Liver (tissue), 9 donors: ENCODE data around the gene MACROD1. TPM values are rescaled to one million over a fixed set of nuclear protein-coding genes. Genes with fewer than 3 reads are reported as not detected.

ENCODE experiments used
- DNase-seq: peaks from one replicate; pipeline ENCODE4 v3.0.0-alpha.2; 2017; ENCODE audit warnings: low spot score
- H3K27ac ChIP-seq, 2 donors: one replicate each; pipeline ENCODE4 v1.7.0; 2013; ENCODE audit warnings: inconsistent platforms in 2 of 2, low read length in 2 of 2, control low read depth in 1 of 2, low read depth in 1 of 2, mild to moderate bottlenecking in 1 of 2
- H3K27me3 ChIP-seq, 4 donors: one replicate each; pipeline versions ENCODE4 v1.6.1 to v1.7.0; 2013; ENCODE audit warnings: low read length in 3 of 4, inconsistent platforms in 1 of 4, mild to moderate bottlenecking in 1 of 4, moderate library complexity in 1 of 4; ENCODE audit not compliant: control insufficient read depth in 4 of 4, insufficient read depth in 4 of 4
- H3K36me3 ChIP-seq, 4 donors: one replicate each; pipeline versions ENCODE4 v1.6.1 to v1.7.0; 2013; ENCODE audit warnings: low read length in 3 of 4, mild to moderate bottlenecking in 3 of 4, low read depth in 1 of 4, moderate library complexity in 1 of 4; ENCODE audit not compliant: control insufficient read depth in 4 of 4, insufficient read depth in 3 of 4
- H3K4me1 ChIP-seq, 4 donors: one replicate each; pipeline versions ENCODE4 v1.6.1 to v1.7.0; 2013; ENCODE audit warnings: low read length in 3 of 4, mild to moderate bottlenecking in 3 of 4, moderate library complexity in 1 of 4; ENCODE audit not compliant: control insufficient read depth in 4 of 4, insufficient read depth in 4 of 4
- H3K4me3 ChIP-seq, 3 donors: one replicate each; pipeline versions ENCODE4 v1.6.1 to v1.7.0; 2013; ENCODE audit warnings: low read length in 3 of 3, control low read depth in 1 of 3, low read depth in 1 of 3, mild to moderate bottlenecking in 1 of 3
- H3K9ac ChIP-seq, 2 donors: one replicate each; pipeline ENCODE4 v1.7.0; 2013; ENCODE audit warnings: low read length in 2 of 2, mild to moderate bottlenecking in 2 of 2, moderate library complexity in 2 of 2, control low read depth in 1 of 2, low read depth in 1 of 2
- H3K9me3 ChIP-seq, 4 donors: one replicate each; pipeline versions ENCODE4 v1.6.1 to v1.7.0; 2013; ENCODE audit warnings: low read length in 3 of 4; ENCODE audit not compliant: control insufficient read depth in 4 of 4
- EGR1 ChIP-seq, 2 donors: IDR thresholded peaks; 2 replicates each; pipeline ENCODE4 v1.6.1; 2016 to 2018; ENCODE audit warnings: antibody characterized with exemption in 2 of 2, low read depth in 2 of 2
- FOXA1 ChIP-seq: IDR thresholded peaks from 2 replicates; pipeline ENCODE4 v1.6.1; 2016; ENCODE audit warnings: antibody characterized with exemption
- FOXA2 ChIP-seq: IDR thresholded peaks from 2 replicates; pipeline ENCODE4 v1.6.1; 2016; ENCODE audit warnings: antibody characterized with exemption
- GABPA ChIP-seq, 2 donors: IDR thresholded peaks in 1 of 2; conservative IDR thresholded peaks in 1 of 2; 2 replicates each; pipeline ENCODE4 v1.6.1; 2016; ENCODE audit warnings: antibody characterized with exemption in 2 of 2, mild to moderate bottlenecking in 1 of 2, moderate library complexity in 1 of 2
- HNF4A ChIP-seq, 2 donors: conservative IDR thresholded peaks; 2 replicates each; pipeline ENCODE4 v1.6.1; 2016; ENCODE audit warnings: antibody characterized with exemption in 2 of 2, mild to moderate bottlenecking in 2 of 2
- HNF4G ChIP-seq: IDR thresholded peaks from 2 replicates; pipeline ENCODE4 v1.6.1; 2016; ENCODE audit warnings: antibody characterized with exemption
- JUND ChIP-seq, 2 donors: IDR thresholded peaks; 2 replicates each; pipeline ENCODE4 v1.6.1; 2016; ENCODE audit warnings: antibody characterized with exemption in 2 of 2
- NR2F2 ChIP-seq: IDR thresholded peaks from 2 replicates; pipeline ENCODE4 v1.6.1; 2016; ENCODE audit warnings: antibody characterized with exemption
- RAD21 ChIP-seq, 2 donors: IDR thresholded peaks; 2 replicates each; pipeline ENCODE4 v1.6.1; 2016; ENCODE audit warnings: antibody characterized with exemption in 2 of 2, mild to moderate bottlenecking in 2 of 2
- RXRA ChIP-seq, 2 donors: IDR thresholded peaks; 2 replicates each; pipeline ENCODE4 v1.6.1; 2017 to 2018; ENCODE audit warnings: antibody characterized with exemption in 2 of 2, mild to moderate bottlenecking in 1 of 2
- SP1 ChIP-seq: IDR thresholded peaks from 2 replicates; pipeline ENCODE4 v1.6.1; 2018; ENCODE audit warnings: antibody characterized with exemption, mild to moderate bottlenecking
- TAF1 ChIP-seq: conservative IDR thresholded peaks from 2 replicates; pipeline ENCODE4 v1.6.1; 2016; ENCODE audit warnings: antibody characterized with exemption, mild to moderate bottlenecking
- YY1 ChIP-seq: IDR thresholded peaks from 2 replicates; pipeline ENCODE4 v1.6.1; 2016; ENCODE audit warnings: antibody characterized with exemption, mild to moderate bottlenecking
- WGBS: extraction: QIAGEN DNeasy Blood & Tissue Kit; methylation state at CpG from one replicate; pipeline ENCODE4 v1.1.7; 2013; 5-methylcytosine and 5-hydroxymethylcytosine counted together
- polyA plus RNA-seq, 2 donors: library from polyadenylated mRNA; stranded (reverse) in 1 of 2; unstranded in 1 of 2; fragments of 200-250 nt in 1 of 2; fragments of >200 nt in 1 of 2; fragmentation: Nextera tagmentation in 1 of 2; extraction: Ambion mirVana in 1 of 2; gene quantifications; one replicate each; pipeline versions ENCODE4 v1.2.1 to v1.2.3, GENCODE V29; 2013 to 2015
- total RNA-seq, 2 donors: library from RNA; depleted of rRNA; stranded (reverse); fragments of >200 nt; gene quantifications; one replicate each; pipeline ENCODE4 v1.2.3, GENCODE V29; 2014
- TF ChIP-seq, protein P1 (sequence below): IDR thresholded peaks from 2 replicates; pipeline ENCODE4 v1.6.1; 2016; ENCODE audit warnings: antibody characterized with exemption
- TF ChIP-seq, protein P2 (sequence below): IDR thresholded peaks from 2 replicates; pipeline ENCODE4 v1.6.1; 2016; ENCODE audit warnings: antibody characterized with exemption
- TF ChIP-seq, protein P3 (sequence below): fragments of 150-350 bp; IDR thresholded peaks from 2 replicates; pipeline ENCODE4 v1.5.1; 2017; ENCODE audit warnings: improper control_type of control experiment, low read depth, low read length; ENCODE audit not compliant: missing input control
- TF ChIP-seq, protein P4 (sequence below): IDR thresholded peaks from 2 replicates; pipeline ENCODE4 v1.6.1; 2016; ENCODE audit warnings: antibody characterized with exemption, mild to moderate bottlenecking
- TF ChIP-seq, protein P5 (sequence below): IDR thresholded peaks from 2 replicates; pipeline ENCODE4 v1.6.1; 2016; ENCODE audit warnings: antibody characterized with exemption
- donor health status: healthy.
- donor health status: healthy.
- donor health status: healthy.
- donor health status: healthy.
- donor health status: healthy.

The MACROD1 gene
- total and polyA plus RNA-seq, 4 donors, result 8.9 to 25.9 (median 13.1) TPM

DNA sequence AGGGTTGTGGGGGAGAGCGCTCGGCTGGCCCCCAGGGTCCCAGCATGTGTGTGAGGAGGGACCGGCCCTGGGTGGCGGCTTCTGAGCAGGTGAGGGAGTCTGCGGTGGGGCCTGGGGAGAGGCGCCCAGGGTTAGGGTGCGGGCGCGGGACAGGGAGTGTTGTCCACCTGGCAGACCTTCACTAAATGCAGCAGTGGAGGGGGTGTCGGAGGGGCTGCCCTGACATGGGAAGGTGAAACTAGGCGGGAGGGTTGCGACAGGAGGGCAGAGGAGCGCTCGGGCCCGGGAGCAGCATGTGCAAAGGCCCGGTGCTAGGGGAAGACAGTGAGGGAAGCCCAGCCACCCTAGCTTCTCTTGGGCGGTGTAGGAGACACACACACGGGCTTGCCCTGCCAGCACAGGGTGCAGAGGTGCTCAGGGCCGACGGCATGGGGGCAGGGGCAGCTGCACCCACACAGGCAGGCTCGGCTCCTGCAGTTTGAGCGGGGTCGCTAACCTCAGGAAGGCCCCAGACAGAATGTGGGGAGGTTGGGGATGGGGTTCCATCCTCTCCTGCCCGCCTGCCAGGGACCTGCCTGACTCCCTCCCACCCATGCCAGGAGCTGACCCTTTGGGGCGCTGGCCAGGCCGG is 157.5 kb downstream of the MACROD1 start:
- 92% methylated on average over 26 of the region's 26 CpGs for WGBS
- Histone ChIP-seq H3K36me3 (no peaks in the 10 kb centered on the region), H3K27me3 (no peaks in the 10 kb centered on the region), H3K27ac (peak overlapping the region in 1 of 2 donors; percentile 25), H3K4me1 (peaks cover 3 to 22% (median 9%) of the 10 kb centered on the region in 4 donors), H3K9me3 (no peaks in the 10 kb centered on the region), H3K4me3 (no peak overlapping the region), H3K9ac (peak overlapping the region in 1 of 2 donors; percentile 58)
- no peak for DNase-seq
- TF ChIP-seq TAF1, result no peak

DNA sequence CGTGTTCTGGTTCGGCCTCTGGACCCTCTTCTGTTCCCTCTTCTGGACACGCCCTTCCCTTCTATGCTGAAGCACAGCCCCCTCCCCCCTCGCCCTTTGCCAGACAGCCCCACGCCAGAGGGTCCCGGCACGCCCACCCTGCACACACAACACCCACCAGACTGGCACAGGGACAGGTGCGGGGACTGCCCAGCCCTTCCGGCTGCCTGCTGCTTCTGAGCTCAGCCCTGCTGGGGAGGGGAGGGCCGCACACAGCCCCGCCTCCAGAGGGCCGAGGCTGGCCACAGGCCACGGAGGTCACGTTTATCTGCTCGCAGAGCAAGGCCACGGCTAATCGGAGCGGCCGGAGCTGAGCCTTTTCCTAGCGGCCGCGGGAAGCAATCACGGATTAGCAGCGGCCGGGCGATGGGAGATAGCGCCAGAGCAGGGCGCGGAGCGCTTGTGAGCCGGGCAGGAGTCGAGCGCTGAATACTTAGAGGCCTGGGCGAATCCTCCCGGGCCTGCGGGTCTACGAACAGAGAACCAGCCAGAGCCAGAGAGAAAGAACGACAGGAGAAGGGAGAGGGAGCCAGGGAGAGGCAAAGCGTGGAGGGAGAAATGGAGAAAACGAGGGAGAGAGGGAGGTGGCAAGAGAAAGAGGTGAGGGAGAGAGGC is 158.2 kb downstream of the MACROD1 start:
- Histone ChIP-seq H3K27me3 (no peaks in the 10 kb centered on the region), H3K36me3 (no peaks in the 10 kb centered on the region), H3K9me3 (no peaks in the 10 kb centered on the region), H3K4me1 (peaks cover 3 to 22% (median 9%) of the 10 kb centered on the region in 4 donors), H3K27ac (peak overlapping the region in 1 of 2 donors; percentile 25), H3K4me3 (peak overlapping the region in 1 of 3 donors; percentile 5), H3K9ac (peak overlapping the region in 1 of 2 donors; percentile 58)
- DNase-seq, result peak; percentile 70
- 9% methylated on average over 40 of the region's 40 CpGs for WGBS
- no peak for TF ChIP-seq EGR1 (IDR thresholded peaks at IDR 0.05; ENCODE audit: low read depth in 2 of 2)
- TF ChIP-seq TAF1, result no peak
- TF ChIP-seq FOXA2, result no peak
- TF ChIP-seq RXRA (IDR thresholded peaks at IDR 0.05), result peak in 1 of 2 donors; percentile 15
- TF ChIP-seq HNF4A (conservative IDR thresholded peaks at IDR 0.05), result peak in 1 of 2 donors; percentile 28
- TF ChIP-seq, protein P1, sequence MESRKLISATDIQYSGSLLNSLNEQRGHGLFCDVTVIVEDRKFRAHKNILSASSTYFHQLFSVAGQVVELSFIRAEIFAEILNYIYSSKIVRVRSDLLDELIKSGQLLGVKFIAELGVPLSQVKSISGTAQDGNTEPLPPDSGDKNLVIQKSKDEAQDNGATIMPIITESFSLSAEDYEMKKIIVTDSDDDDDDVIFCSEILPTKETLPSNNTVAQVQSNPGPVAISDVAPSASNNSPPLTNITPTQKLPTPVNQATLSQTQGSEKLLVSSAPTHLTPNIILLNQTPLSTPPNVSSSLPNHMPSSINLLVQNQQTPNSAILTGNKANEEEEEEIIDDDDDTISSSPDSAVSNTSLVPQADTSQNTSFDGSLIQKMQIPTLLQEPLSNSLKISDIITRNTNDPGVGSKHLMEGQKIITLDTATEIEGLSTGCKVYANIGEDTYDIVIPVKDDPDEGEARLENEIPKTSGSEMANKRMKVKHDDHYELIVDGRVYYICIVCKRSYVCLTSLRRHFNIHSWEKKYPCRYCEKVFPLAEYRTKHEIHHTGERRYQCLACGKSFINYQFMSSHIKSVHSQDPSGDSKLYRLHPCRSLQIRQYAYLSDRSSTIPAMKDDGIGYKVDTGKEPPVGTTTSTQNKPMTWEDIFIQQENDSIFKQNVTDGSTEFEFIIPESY, result no peak
- TF ChIP-seq, protein P2, sequence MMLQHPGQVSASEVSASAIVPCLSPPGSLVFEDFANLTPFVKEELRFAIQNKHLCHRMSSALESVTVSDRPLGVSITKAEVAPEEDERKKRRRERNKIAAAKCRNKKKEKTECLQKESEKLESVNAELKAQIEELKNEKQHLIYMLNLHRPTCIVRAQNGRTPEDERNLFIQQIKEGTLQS, result no peak
- TF ChIP-seq RAD21 (IDR thresholded peaks at IDR 0.05), result peak in 1 of 2 donors; percentile 73
- no peak for TF ChIP-seq YY1
- TF ChIP-seq FOXA1, result no peak
- TF ChIP-seq, protein P3, sequence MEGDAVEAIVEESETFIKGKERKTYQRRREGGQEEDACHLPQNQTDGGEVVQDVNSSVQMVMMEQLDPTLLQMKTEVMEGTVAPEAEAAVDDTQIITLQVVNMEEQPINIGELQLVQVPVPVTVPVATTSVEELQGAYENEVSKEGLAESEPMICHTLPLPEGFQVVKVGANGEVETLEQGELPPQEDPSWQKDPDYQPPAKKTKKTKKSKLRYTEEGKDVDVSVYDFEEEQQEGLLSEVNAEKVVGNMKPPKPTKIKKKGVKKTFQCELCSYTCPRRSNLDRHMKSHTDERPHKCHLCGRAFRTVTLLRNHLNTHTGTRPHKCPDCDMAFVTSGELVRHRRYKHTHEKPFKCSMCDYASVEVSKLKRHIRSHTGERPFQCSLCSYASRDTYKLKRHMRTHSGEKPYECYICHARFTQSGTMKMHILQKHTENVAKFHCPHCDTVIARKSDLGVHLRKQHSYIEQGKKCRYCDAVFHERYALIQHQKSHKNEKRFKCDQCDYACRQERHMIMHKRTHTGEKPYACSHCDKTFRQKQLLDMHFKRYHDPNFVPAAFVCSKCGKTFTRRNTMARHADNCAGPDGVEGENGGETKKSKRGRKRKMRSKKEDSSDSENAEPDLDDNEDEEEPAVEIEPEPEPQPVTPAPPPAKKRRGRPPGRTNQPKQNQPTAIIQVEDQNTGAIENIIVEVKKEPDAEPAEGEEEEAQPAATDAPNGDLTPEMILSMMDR, result peak; percentile 58
- peak; percentile 30 for TF ChIP-seq SP1
- peak in 1 of 2 donors; percentile 43 for TF ChIP-seq GABPA (IDR thresholded peaks at IDR 0.05 in 1 of 2, conservative IDR thresholded peaks at IDR 0.05 in 1 of 2)
- TF ChIP-seq, protein P4, sequence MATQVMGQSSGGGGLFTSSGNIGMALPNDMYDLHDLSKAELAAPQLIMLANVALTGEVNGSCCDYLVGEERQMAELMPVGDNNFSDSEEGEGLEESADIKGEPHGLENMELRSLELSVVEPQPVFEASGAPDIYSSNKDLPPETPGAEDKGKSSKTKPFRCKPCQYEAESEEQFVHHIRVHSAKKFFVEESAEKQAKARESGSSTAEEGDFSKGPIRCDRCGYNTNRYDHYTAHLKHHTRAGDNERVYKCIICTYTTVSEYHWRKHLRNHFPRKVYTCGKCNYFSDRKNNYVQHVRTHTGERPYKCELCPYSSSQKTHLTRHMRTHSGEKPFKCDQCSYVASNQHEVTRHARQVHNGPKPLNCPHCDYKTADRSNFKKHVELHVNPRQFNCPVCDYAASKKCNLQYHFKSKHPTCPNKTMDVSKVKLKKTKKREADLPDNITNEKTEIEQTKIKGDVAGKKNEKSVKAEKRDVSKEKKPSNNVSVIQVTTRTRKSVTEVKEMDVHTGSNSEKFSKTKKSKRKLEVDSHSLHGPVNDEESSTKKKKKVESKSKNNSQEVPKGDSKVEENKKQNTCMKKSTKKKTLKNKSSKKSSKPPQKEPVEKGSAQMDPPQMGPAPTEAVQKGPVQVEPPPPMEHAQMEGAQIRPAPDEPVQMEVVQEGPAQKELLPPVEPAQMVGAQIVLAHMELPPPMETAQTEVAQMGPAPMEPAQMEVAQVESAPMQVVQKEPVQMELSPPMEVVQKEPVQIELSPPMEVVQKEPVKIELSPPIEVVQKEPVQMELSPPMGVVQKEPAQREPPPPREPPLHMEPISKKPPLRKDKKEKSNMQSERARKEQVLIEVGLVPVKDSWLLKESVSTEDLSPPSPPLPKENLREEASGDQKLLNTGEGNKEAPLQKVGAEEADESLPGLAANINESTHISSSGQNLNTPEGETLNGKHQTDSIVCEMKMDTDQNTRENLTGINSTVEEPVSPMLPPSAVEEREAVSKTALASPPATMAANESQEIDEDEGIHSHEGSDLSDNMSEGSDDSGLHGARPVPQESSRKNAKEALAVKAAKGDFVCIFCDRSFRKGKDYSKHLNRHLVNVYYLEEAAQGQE, result no peak
- TF ChIP-seq, protein P5, sequence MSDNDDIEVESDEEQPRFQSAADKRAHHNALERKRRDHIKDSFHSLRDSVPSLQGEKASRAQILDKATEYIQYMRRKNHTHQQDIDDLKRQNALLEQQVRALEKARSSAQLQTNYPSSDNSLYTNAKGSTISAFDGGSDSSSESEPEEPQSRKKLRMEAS, result no peak
- no peak for TF ChIP-seq JUND (IDR thresholded peaks at IDR 0.05)
- TF ChIP-seq HNF4G, result no peak
- TF ChIP-seq NR2F2, result peak; percentile 91
